Left lung (tissue), 10 donors: Measurements from ENCODE around the gene DTX1. TPM values are rescaled to one million over a fixed set of nuclear protein-coding genes. Genes with fewer than 3 reads are reported as not detected.

Experiments
- ATAC-seq: fragments of 200-7000 bp; cut with Tn5 transposase; one replicate; pipeline ENCODE4 v1.9.1; 2020; ENCODE audit warnings: moderate library complexity
- DNase-seq, 4 donors: peaks; one replicate each; pipeline ENCODE4 v3.0.0-alpha.2; 2013 to 2020
- H3K27ac ChIP-seq, 2 donors: fragments of 200-600 bp; sonication (generic) in 1 of 2; one replicate each; pipeline versions ENCODE4 v1.5.0 to v1.8.0; 2020 to 2021
- H3K27me3 ChIP-seq, 2 donors: fragments of 200-600 bp; sonication (generic) in 1 of 2; one replicate each; pipeline versions ENCODE4 v1.5.0 to v1.8.0; 2020 to 2021
- H3K36me3 ChIP-seq, 2 donors: fragments of 200-600 bp; sonication (generic) in 1 of 2; one replicate each; pipeline versions ENCODE4 v1.5.0 to v1.8.0; 2020 to 2021
- H3K4me1 ChIP-seq, 2 donors: fragments of 200-600 bp; one replicate each; pipeline ENCODE4 v1.8.0; 2021
- H3K4me3 ChIP-seq, 2 donors: fragments of 200-600 bp; sonication (generic) in 1 of 2; one replicate each; pipeline versions ENCODE4 v1.5.0 to v1.8.0; 2020 to 2021; ENCODE audit warnings: mild to moderate bottlenecking in 1 of 2
- H3K9me3 ChIP-seq, 2 donors: fragments of 200-600 bp; sonication (generic) in 1 of 2; one replicate each; pipeline versions ENCODE4 v1.5.0 to v1.8.0; 2020 to 2021
- intact Hi-C, 2 donors: fragments of 100-400 bp; cut with DNase I; formaldehyde crosslinking; loops; one replicate each; pipeline versions ENCODE4 v1.11.2 to v1.14.2; 2022
- polyA plus RNA-seq, 6 donors: library from polyadenylated mRNA; unstranded; fragments of 120-200 nt; gene quantifications; one replicate each; pipeline ENCODE4 v1.2.1, GENCODE V29; 2013; ENCODE audit not compliant: insufficient read length in 6 of 6
- total RNA-seq, 2 donors: library from RNA; stranded (reverse); fragmentation: NEBNext Ultra II Directional; extraction: Animal tissue kit (Norgen Biotek cat#: 25700); gene quantifications; one replicate each; pipeline ENCODE4 v1.2.1, GENCODE V29; 2021
- TF ChIP-seq, protein P1 (sequence below), 2 donors: fragments of 200-600 bp; sonication (generic) in 1 of 2; IDR thresholded peaks; one replicate each; pipeline versions ENCODE4 v1.5.0 to v1.8.0; 2021; ENCODE audit warnings: antibody characterized with exemption in 2 of 2
- donor health status: DM: no; HTN: yes; CAD: no.
- donor health status: DM: no; HTN: no; CAD: no.

Gene DTX1
- total and polyA plus RNA-seq, 8 donors = 0.70 to 6.3 (median 4.3) TPM

DNA sequence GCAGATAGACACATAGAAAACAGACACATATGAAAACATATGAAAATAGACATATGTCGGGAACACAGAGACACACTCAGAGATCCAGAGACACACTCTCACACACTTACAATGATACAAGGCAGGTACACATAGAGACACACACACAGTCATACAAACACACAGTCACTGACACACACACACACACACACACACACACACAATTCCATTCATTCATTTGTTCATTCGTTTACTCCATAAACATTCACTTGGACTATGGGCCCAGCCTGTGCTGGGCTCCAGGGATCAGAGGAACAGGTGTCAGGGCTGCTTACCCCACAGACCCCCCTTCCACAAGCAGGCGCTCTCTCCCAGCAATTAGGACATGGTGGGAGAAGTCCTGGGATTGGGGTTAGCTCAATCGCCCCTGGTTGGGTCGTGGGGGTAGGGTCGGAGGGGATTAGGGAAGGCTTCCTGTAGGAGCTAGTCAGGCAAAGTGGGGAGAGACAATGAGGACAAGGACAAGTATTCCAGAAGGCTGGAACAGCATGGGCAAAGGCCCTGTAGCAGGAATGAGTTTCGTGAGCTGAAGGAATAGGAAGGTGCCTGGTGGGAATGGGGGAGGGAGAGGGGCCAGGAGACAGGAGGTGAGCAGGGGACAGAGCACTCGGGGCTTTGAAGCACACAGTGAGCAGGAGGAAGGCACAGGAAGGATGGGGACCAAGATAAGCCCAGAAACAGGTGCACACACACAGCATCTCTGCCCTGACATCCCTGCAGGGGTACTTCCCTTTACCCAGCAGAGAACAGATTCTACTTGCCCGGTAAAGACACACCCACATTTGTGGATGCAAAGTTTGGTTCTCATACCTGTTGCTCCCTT, 72.5 kb downstream of the DTX1 start:
- no peak for ATAC-seq
- Histone ChIP-seq H3K27me3 (peaks cover 0 to 26% of the 10 kb centered on the region in 2 donors), H3K9me3 (no peaks in the 10 kb centered on the region), H3K4me1 (no peaks in the 10 kb centered on the region), H3K27ac (no peak overlapping the region), H3K4me3 (no peak overlapping the region), H3K36me3 (no peaks in the 10 kb centered on the region)
- no peak for DNase-seq
- intact Hi-C loops = no loop called here
- TF ChIP-seq, protein P1, sequence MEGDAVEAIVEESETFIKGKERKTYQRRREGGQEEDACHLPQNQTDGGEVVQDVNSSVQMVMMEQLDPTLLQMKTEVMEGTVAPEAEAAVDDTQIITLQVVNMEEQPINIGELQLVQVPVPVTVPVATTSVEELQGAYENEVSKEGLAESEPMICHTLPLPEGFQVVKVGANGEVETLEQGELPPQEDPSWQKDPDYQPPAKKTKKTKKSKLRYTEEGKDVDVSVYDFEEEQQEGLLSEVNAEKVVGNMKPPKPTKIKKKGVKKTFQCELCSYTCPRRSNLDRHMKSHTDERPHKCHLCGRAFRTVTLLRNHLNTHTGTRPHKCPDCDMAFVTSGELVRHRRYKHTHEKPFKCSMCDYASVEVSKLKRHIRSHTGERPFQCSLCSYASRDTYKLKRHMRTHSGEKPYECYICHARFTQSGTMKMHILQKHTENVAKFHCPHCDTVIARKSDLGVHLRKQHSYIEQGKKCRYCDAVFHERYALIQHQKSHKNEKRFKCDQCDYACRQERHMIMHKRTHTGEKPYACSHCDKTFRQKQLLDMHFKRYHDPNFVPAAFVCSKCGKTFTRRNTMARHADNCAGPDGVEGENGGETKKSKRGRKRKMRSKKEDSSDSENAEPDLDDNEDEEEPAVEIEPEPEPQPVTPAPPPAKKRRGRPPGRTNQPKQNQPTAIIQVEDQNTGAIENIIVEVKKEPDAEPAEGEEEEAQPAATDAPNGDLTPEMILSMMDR (IDR thresholded peaks at IDR 0.05) = no peak

DNA sequence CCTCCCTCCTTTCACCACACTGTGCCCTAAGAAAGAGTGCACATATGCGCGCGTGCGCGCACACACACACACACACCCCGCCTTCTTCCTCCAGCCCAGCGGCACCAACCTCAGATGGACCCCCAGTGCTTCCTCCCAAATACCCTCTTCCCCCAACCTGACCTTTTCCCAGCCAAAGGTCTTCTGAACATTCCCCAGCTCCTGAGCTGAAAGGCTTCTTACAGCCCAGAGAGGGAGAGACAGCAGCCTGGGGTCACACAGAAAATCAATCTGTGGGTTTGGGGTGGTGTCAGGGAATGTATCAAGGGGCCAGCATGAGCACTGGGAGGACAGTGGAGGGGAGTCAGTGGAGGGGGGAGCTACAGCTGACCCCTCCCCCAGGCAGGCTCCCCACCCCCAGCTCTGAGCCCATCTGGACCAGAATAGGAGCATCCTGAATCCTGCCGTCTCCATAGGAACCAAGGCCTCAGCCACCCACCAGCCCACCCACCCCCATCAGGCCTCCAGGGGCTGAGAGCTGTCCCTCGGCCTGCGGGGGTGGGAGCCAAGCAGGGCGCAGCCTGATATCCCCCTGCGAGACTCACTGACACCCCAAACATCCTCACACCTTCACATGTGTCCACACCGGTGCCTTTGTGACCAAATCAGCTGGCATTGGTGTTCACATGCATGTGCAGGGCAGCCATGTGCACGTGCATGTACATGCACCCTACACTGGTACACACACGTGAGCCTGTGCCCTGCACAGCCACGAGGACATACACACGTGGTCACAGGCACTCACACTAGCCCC, 73.3 kb downstream of the DTX1 start:
- Histone ChIP-seq H3K36me3 (no peaks in the 10 kb centered on the region), H3K27me3 (peaks cover 0 to 34% of the 10 kb centered on the region in 2 donors), H3K9me3 (no peaks in the 10 kb centered on the region), H3K4me1 (no peaks in the 10 kb centered on the region), H3K27ac (no peak overlapping the region), H3K4me3 (no peak overlapping the region)
- intact Hi-C loops = no loop called here
- DNase-seq (no peak), ATAC-seq (no peak)
- TF ChIP-seq, protein P1 (IDR thresholded peaks at IDR 0.05) = no peak

DNA sequence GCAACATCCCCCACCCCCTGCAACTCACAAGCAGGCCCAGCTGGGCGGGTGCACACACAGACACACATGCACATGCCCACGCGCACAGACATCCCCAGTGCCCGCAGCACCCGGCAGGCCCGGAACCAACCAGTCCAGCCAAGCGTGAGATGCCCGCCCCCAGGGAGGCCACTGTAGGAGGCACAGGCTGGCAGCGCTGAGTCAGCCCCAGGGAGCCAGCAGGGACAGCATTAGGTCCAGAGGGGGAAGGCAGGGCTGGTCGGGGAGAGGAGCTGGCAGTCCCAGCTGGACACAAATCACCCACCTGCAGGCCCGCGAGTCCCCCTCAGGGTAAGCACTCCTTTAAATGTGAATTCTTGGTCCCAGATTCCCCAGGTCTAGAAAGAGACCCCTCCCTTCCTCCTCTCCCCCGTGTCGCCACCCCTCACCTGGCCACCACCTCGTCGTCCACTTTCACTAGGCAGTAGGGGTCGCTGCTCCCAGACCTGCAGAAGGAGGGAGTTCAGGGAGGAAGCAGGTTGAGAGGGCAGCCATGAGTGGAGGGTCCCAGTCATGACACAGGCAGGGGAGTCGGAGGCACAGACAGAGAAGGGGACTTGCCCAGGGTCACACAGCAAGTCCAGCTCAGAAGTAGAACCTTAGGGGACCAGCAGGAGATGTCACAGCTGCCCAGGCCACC, 74.1 kb downstream of the DTX1 start:
- DNase-seq = no peak
- Histone ChIP-seq H3K4me3 (no peak overlapping the region), H3K36me3 (no peaks in the 10 kb centered on the region), H3K27me3 (peaks cover 0 to 42% of the 10 kb centered on the region in 2 donors), H3K9me3 (no peaks in the 10 kb centered on the region), H3K4me1 (peaks cover 0 to 4% of the 10 kb centered on the region in 2 donors), H3K27ac (no peak overlapping the region)
- TF ChIP-seq, protein P1 (IDR thresholded peaks at IDR 0.05) = no peak
- intact Hi-C loops = no loop called here
- no peak for ATAC-seq

DNA sequence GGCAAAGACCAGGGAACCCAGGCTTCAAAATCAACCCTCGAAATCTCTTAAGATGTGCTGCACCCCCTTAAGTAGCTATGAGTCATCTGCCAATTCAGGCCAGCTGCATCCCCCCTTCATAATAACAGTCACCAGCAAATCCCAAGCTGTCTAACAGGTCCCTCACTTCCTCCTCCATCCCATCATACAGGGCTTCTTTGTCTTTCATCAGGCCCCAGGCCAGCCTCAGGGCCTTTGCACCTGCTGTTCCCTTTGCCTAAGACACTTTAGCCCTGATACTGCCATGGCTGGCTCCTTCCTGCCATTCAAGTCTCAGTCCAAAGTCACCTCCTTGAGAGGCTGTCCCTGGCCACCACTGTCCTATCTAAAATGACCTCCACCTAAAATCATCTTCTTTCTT, 75.0 kb downstream of the DTX1 start:
- no peaks in the 10 kb centered on the region for H3K36me3 ChIP-seq
- no peak for DNase-seq
- peaks cover 0 to 51% of the 10 kb centered on the region in 2 donors for H3K27me3 ChIP-seq
- H3K4me3 ChIP-seq = no peak overlapping the region
- ATAC-seq = no peak
- peaks cover 0 to 9% of the 10 kb centered on the region in 2 donors for H3K4me1 ChIP-seq
- TF ChIP-seq, protein P1 (IDR thresholded peaks at IDR 0.05) = no peak
- intact Hi-C loops = no loop called here
- H3K9me3 ChIP-seq = no peaks in the 10 kb centered on the region
- no peak overlapping the region for H3K27ac ChIP-seq
